ENCODE data around the gene ESPNL.
A peak's percentile ranks its signal among the peaks of the same experiment; 100 is the strongest.

The ESPNL gene

DNA sequence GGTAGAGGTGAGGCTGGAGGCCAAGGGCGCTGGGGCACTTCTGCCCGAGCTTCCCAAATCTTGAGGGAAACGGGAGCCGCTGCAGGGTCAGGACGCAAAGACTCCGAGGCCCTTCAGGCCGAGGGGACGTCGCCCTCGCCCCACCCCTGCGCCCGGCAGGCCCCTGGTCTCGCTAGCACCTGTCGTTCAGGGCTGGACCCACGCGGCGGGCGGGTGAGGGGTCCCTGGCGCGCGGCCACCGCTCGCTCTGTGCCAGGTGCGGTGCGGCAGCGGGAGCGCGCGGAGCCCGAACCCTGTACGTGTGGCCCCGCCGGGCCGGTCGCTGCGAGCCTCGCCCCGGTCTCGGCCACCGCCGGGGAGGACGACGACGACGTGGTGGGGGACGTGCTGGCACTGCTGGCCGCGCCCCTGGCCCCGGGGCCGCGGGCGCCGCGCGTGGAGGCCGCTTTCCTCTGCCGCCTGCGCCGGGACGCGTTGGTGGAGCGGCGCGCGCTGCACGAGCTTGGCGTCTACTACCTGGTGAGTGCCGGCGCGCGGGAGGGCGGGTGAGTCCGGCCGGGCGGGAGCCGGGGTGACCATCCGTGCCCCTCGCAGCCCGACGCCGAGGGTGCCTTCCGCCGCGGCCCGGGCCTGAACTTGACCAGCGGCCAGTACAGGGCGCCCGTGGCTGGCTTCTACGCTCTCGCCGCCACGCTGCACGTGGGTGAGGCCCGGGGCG lies 63.5 kb downstream of the ESPNL start:
- H3K27ac ChIP-seq (ENCODE audit: low read depth, low read length), result no peak overlapping the region
- no peak overlapping the region for H2BK12ac ChIP-seq (ENCODE audit: low read length)
- no peak overlapping the region for H3K4me3 ChIP-seq (ENCODE audit: low read depth, low read length)
- peaks cover 0 to 3% of the 10 kb centered on the region in 2 experiments for H3K4me1 ChIP-seq (ENCODE audit: control insufficient read depth in 1 of 2, insufficient read depth in 2 of 2, low read length in 2 of 2)
- H3K79me2 ChIP-seq (ENCODE audit: control insufficient read depth, insufficient read depth, low read length, poor library complexity), result no peaks in the 10 kb centered on the region
- no peak overlapping the region for H3K9ac ChIP-seq (ENCODE audit: low read length)
- H4K12ac ChIP-seq (ENCODE audit: low read depth, low read length), result no peak overlapping the region
- peaks cover 34% of the 10 kb centered on the region for H3K27me3 ChIP-seq (ENCODE audit: insufficient read depth, low read length)
- no peak overlapping the region for H2AK5ac ChIP-seq (ENCODE audit: low read length)
- no peak overlapping the region for H2BK5ac ChIP-seq (ENCODE audit: low read depth, low read length, poor library complexity)
- H4K8ac ChIP-seq (ENCODE audit: low read depth, low read length), result no peak overlapping the region
- no peak overlapping the region for H3K23ac ChIP-seq (ENCODE audit: low read length)
- H3K9me3 ChIP-seq (ENCODE audit: insufficient read depth, low read depth, low read length), result peaks cover 9% of the 10 kb centered on the region
- no peak overlapping the region for H2BK120ac ChIP-seq (ENCODE audit: insufficient read depth, low read length, poor library complexity)
- no peaks in the 10 kb centered on the region for H3K79me1 ChIP-seq (ENCODE audit: low read length)
- no peak for DNase-seq
- H3K14ac ChIP-seq (ENCODE audit: low read length), result no peak overlapping the region
- H4K91ac ChIP-seq (ENCODE audit: low read depth, low read length), result no peak overlapping the region
- peak overlapping the region; percentile 51 for H3K4me2 ChIP-seq (ENCODE audit: low read length)
- H3K36me3 ChIP-seq (ENCODE audit: control insufficient read depth in 1 of 2, insufficient read depth in 2 of 2, low read length in 2 of 2), result peaks cover 12 to 16% of the 10 kb centered on the region in 2 experiments
- no peak overlapping the region for H3K4ac ChIP-seq (ENCODE audit: low read depth, low read length)
- no CpG with 5 or more reads among the region's 95 CpGs for WGBS (ENCODE audit: extremely low coverage, insufficient coverage, insufficient read length)
- H2AFZ ChIP-seq (ENCODE audit: insufficient read depth, low read length, poor library complexity), result no peak overlapping the region
- no peak overlapping the region for H3K18ac ChIP-seq (ENCODE audit: low read length)

DNA sequence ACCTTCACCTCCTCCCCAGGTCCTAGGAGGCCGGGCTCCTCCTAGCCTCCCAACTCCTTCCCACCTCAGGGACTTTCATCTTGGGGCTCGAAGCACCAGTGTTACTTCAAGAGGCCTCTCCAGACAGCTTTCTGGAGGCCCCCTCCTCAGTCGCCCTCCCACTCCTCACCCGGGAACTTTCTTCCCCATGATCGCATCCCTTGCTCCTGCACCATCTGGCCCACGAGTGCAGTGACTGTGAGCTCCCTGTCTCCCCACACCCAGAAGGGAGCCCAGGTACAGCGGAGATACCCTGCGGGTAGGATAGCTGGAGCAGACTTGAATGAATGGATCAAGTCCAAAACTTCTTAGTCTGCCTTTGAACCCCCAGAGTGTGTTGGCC lies 64.8 kb downstream of the ESPNL start:
- H2AFZ ChIP-seq (ENCODE audit: insufficient read depth, low read length, poor library complexity), result no peak overlapping the region
- H3K4me1 ChIP-seq (ENCODE audit: control insufficient read depth in 1 of 2, insufficient read depth in 2 of 2, low read length in 2 of 2), result peaks cover 0 to 3% of the 10 kb centered on the region in 2 experiments
- peaks cover 6% of the 10 kb centered on the region for H3K9me3 ChIP-seq (ENCODE audit: insufficient read depth, low read depth, low read length)
- H3K23ac ChIP-seq (ENCODE audit: low read length), result no peak overlapping the region
- no peak overlapping the region for H2BK12ac ChIP-seq (ENCODE audit: low read length)
- no peak overlapping the region for H4K91ac ChIP-seq (ENCODE audit: low read depth, low read length)
- no peak overlapping the region for H2AK5ac ChIP-seq (ENCODE audit: low read length)
- no peaks in the 10 kb centered on the region for H3K79me2 ChIP-seq (ENCODE audit: control insufficient read depth, insufficient read depth, low read length, poor library complexity)
- no peak overlapping the region for H2BK120ac ChIP-seq (ENCODE audit: insufficient read depth, low read length, poor library complexity)
- no peak overlapping the region for H3K4ac ChIP-seq (ENCODE audit: low read depth, low read length)
- H4K8ac ChIP-seq (ENCODE audit: low read depth, low read length), result no peak overlapping the region
- no peak for DNase-seq
- WGBS (ENCODE audit: extremely low coverage, insufficient coverage, insufficient read length), result no CpG with 5 or more reads among the region's 8 CpGs
- H2BK5ac ChIP-seq (ENCODE audit: low read depth, low read length, poor library complexity), result no peak overlapping the region
- no peak overlapping the region for H3K14ac ChIP-seq (ENCODE audit: low read length)
- H3K9ac ChIP-seq (ENCODE audit: low read length), result no peak overlapping the region
- peaks cover 24% of the 10 kb centered on the region for H3K27me3 ChIP-seq (ENCODE audit: insufficient read depth, low read length)
- no peaks in the 10 kb centered on the region for H3K79me1 ChIP-seq (ENCODE audit: low read length)
- H3K4me3 ChIP-seq (ENCODE audit: low read depth, low read length), result no peak overlapping the region
- no peak overlapping the region for H3K4me2 ChIP-seq (ENCODE audit: low read length)
- peaks cover 15 to 25% of the 10 kb centered on the region in 2 experiments for H3K36me3 ChIP-seq (ENCODE audit: control insufficient read depth in 1 of 2, insufficient read depth in 2 of 2, low read length in 2 of 2)
- H3K27ac ChIP-seq (ENCODE audit: low read depth, low read length), result no peak overlapping the region
- no peak overlapping the region for H3K18ac ChIP-seq (ENCODE audit: low read length)
- no peak overlapping the region for H4K12ac ChIP-seq (ENCODE audit: low read depth, low read length)

DNA sequence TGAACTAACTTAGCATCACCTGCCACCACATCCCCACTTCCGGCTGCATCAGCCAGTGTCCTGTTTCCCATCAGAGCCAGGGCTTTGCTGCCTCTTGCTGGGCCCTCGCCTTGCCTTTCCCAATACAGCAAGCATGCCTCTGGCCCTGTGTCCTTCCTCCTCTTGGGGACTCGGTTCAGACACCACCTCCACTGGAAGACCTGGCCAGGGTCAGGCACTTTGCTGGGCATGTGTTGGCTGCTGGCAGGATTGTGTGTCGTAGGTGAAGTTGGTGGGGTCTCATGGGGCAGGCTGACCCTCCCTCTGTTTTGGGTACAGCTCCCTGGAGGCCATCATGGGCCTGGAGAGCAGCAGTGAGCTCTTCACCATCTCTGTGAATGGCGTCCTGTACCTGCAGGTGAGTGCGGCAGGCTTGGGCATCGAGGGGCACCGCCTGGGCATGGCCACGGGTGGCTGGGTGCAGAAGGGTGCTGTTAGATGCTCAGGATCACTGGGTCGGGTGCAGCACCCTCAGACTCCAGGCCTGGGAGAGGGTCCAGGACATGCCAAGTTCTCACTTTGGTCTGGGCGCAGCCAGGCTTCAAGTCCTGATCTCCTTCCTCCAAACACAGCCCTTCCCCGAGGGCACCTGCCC lies 65.3 kb downstream of the ESPNL start:
- no peak overlapping the region for H2BK5ac ChIP-seq (ENCODE audit: low read depth, low read length, poor library complexity)
- H3K23ac ChIP-seq (ENCODE audit: low read length), result no peak overlapping the region
- no peak overlapping the region for H2AK5ac ChIP-seq (ENCODE audit: low read length)
- no peak overlapping the region for H4K8ac ChIP-seq (ENCODE audit: low read depth, low read length)
- H3K4me1 ChIP-seq (ENCODE audit: control insufficient read depth in 1 of 2, insufficient read depth in 2 of 2, low read length in 2 of 2), result peaks cover 1 to 7% of the 10 kb centered on the region in 2 experiments
- no peak overlapping the region for H2BK12ac ChIP-seq (ENCODE audit: low read length)
- peaks cover 23% of the 10 kb centered on the region for H3K27me3 ChIP-seq (ENCODE audit: insufficient read depth, low read length)
- no peak overlapping the region for H3K4me2 ChIP-seq (ENCODE audit: low read length)
- no peak overlapping the region for H3K14ac ChIP-seq (ENCODE audit: low read length)
- no peak for DNase-seq
- H3K9me3 ChIP-seq (ENCODE audit: insufficient read depth, low read depth, low read length), result peaks cover 6% of the 10 kb centered on the region
- H2BK120ac ChIP-seq (ENCODE audit: insufficient read depth, low read length, poor library complexity), result no peak overlapping the region
- no peak overlapping the region for H3K18ac ChIP-seq (ENCODE audit: low read length)
- H3K79me2 ChIP-seq (ENCODE audit: control insufficient read depth, insufficient read depth, low read length, poor library complexity), result no peaks in the 10 kb centered on the region
- peaks cover 16 to 26% of the 10 kb centered on the region in 2 experiments for H3K36me3 ChIP-seq (ENCODE audit: control insufficient read depth in 1 of 2, insufficient read depth in 2 of 2, low read length in 2 of 2)
- H3K4ac ChIP-seq (ENCODE audit: low read depth, low read length), result no peak overlapping the region
- H4K91ac ChIP-seq (ENCODE audit: low read depth, low read length), result no peak overlapping the region
- H3K79me1 ChIP-seq (ENCODE audit: low read length), result peaks cover 1% of the 10 kb centered on the region
- H3K9ac ChIP-seq (ENCODE audit: low read length), result no peak overlapping the region
- H2AFZ ChIP-seq (ENCODE audit: insufficient read depth, low read length, poor library complexity), result no peak overlapping the region
- H4K12ac ChIP-seq (ENCODE audit: low read depth, low read length), result no peak overlapping the region
- no peak overlapping the region for H3K27ac ChIP-seq (ENCODE audit: low read depth, low read length)
- no CpG with 5 or more reads among the region's 12 CpGs for WGBS (ENCODE audit: extremely low coverage, insufficient coverage, insufficient read length)
- H3K4me3 ChIP-seq (ENCODE audit: low read depth, low read length), result no peak overlapping the region

DNA sequence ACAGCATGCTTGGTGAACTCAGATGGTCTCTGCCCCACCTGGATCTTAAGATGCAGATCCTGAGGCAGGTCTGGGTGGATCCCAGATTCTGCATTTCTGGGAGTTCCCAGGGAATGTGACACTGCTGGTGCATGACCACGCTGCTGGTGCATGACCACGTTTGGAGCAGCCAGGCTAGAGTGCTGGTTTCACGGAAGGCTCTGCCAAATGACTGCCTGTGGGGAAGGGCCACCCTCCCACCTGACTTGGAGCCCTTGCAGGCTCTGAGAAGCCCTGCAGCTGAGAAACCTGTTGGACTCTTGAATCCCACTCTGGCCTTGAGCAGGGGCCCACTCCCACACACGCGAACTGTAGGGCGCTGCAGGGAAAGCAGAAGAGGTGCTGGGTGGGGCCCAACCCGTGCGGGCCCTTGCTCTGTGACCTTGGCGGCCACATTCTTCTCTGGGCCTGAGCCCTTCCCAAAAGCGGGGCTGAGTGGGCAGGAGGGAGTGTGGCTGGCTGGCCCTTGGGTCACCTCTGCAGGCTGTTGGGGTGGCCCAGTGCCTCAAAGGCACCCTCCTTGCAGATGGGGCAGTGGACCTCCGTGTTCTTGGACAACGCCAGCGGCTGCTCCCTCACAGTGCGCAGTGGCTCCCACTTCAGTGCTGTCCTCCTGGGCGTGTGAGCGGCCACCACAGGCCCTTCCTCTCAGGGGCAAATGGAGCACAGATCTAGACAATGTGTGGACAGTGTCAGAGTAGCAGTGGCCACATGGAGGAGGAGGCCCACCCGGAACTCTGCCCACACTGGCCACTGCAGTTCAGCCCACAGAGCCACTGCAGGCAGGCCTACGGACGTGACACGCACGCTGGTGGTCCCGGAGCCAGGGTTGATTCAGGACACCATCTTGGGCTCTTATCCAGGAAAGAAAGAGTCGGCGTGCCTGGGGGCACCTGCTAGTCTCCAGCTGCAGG lies 66.5 kb downstream of the ESPNL start:
- Histone ChIP-seq H3K14ac (ENCODE audit: low read length) (no peak overlapping the region), H3K4me3 (ENCODE audit: low read depth, low read length) (no peak overlapping the region), H3K9me3 (ENCODE audit: insufficient read depth, low read depth, low read length) (peaks cover 6% of the 10 kb centered on the region), H3K36me3 (ENCODE audit: control insufficient read depth in 1 of 2, insufficient read depth in 2 of 2, low read length in 2 of 2) (peaks cover 22 to 32% of the 10 kb centered on the region in 2 experiments), H4K91ac (ENCODE audit: low read depth, low read length) (no peak overlapping the region), H3K23ac (ENCODE audit: low read length) (no peak overlapping the region), H3K79me1 (ENCODE audit: low read length) (peaks cover 1% of the 10 kb centered on the region), H3K27ac (ENCODE audit: low read depth, low read length) (no peak overlapping the region), H4K8ac (ENCODE audit: low read depth, low read length) (no peak overlapping the region), H4K12ac (ENCODE audit: low read depth, low read length) (peak overlapping the region; percentile 14), H2AFZ (ENCODE audit: insufficient read depth, low read length, poor library complexity) (no peak overlapping the region), H3K4me1 (ENCODE audit: control insufficient read depth in 1 of 2, insufficient read depth in 2 of 2, low read length in 2 of 2) (peaks cover 5 to 10% of the 10 kb centered on the region in 2 experiments), H3K4ac (ENCODE audit: low read depth, low read length) (no peak overlapping the region), H2BK120ac (ENCODE audit: insufficient read depth, low read length, poor library complexity) (no peak overlapping the region), H3K79me2 (ENCODE audit: control insufficient read depth, insufficient read depth, low read length, poor library complexity) (no peaks in the 10 kb centered on the region), H2BK12ac (ENCODE audit: low read length) (no peak overlapping the region), H3K4me2 (ENCODE audit: low read length) (no peak overlapping the region), H3K18ac (ENCODE audit: low read length) (no peak overlapping the region), H3K27me3 (ENCODE audit: insufficient read depth, low read length) (peaks cover 23% of the 10 kb centered on the region), H2BK5ac (ENCODE audit: low read depth, low read length, poor library complexity) (no peak overlapping the region), H3K9ac (ENCODE audit: low read length) (no peak overlapping the region), H2AK5ac (ENCODE audit: low read length) (no peak overlapping the region)
- no peak for DNase-seq
- WGBS (ENCODE audit: extremely low coverage, insufficient coverage, insufficient read length), result no CpG with 5 or more reads among the region's 24 CpGs

All from trophoblast cell (in vitro differentiated cells and primary cell).